Activated T-helper 9 cell treated with anti-CD3 and anti-CD28 coated beads, Interleukin-2, amount 50 U/mL, for 16 hours (primary cell): Measurements from ENCODE around the gene TMEM271.

ENCODE experiments used
- DNase-seq: peaks from one replicate; pipeline ENCODE4 v3.0.0-alpha.2; 2020; ENCODE audit warnings: low read depth

Gene TMEM271

GRCh38 chr4:576245-576821 lies at the start of gene TMEM271:
TSS of gene TMEM271 (minus strand) at chr4:576295. CDS start at chr4:576062, 233 bp downstream.
- DNase-seq, result no peak

GRCh38 chr4:625631-626161 lies 49.6 kb upstream of the TMEM271 start:
- DNase-seq, result no peak

GRCh38 chr4:624705-625590 lies 48.9 kb upstream of the TMEM271 start, which contains the start of gene PDE6B:
TSS of gene PDE6B (plus strand) at chr4:625573. CDS start at chr4:625627, 54 bp downstream.
- DNase-seq, result no peak

- DNase-seq, result no peak
Measured at GRCh38 chr4:623914-624566, 47.9 kb upstream of the TMEM271 start.

- no peak for DNase-seq
Measured at GRCh38 chr4:622996-623913, 47.2 kb upstream of the TMEM271 start.

- no peak for DNase-seq
Measured at GRCh38 chr4:622071-622995, 46.2 kb upstream of the TMEM271 start.

GRCh38 chr4:621296-622070 lies 45.4 kb upstream of the TMEM271 start:
- DNase-seq, result no peak

GRCh38 chr4:620851-621261 lies 44.8 kb upstream of the TMEM271 start:
- no peak for DNase-seq

GRCh38 chr4:620201-620600 lies 44.1 kb upstream of the TMEM271 start:
- DNase-seq, result no peak

GRCh38 chr4:617644-618641 lies 41.8 kb upstream of the TMEM271 start:
- DNase-seq, result no peak

- DNase-seq, result no peak
Measured at GRCh38 chr4:616911-617643, 41.0 kb upstream of the TMEM271 start.

- DNase-seq, result no peak
Measured at GRCh38 chr4:616091-616490, 40.0 kb upstream of the TMEM271 start.

GRCh38 chr4:613126-613525 lies 37.0 kb upstream of the TMEM271 start:
- DNase-seq, result no peak

- DNase-seq, result no peak
Measured at GRCh38 chr4:612749-613125, 36.6 kb upstream of the TMEM271 start.

- DNase-seq, result no peak
Measured at GRCh38 chr4:612052-612748, 36.1 kb upstream of the TMEM271 start.

GRCh38 chr4:610411-611261 lies 34.5 kb upstream of the TMEM271 start:
- no peak for DNase-seq
